Tibial nerve (tissue), 4 donors: ENCODE results near the gene PGR. TPM values are rescaled to one million over a fixed set of nuclear protein-coding genes. Genes with fewer than 3 reads are reported as not detected.

ENCODE experiments used
- DNase-seq, 2 donors: peaks; one replicate each; pipeline ENCODE4 v3.0.0-alpha.2; 2019; ENCODE audit warnings: low spot score in 2 of 2
- H3K27ac ChIP-seq, 4 donors: fragments of 200-600 bp; sonication (generic) in 3 of 4; one replicate each; pipeline ENCODE4 v1.5.1; 2017 to 2019; ENCODE audit warnings: mild to moderate bottlenecking in 1 of 4
- H3K27me3 ChIP-seq, 2 donors: fragments of 200-600 bp; sonication (generic) in 1 of 2; one replicate each; pipeline versions ENCODE4 v1.5.1 to v1.6.0; 2017 to 2019
- H3K36me3 ChIP-seq, 3 donors: fragments of 200-600 bp; sonication (generic); one replicate each; pipeline ENCODE4 v1.5.1; 2018 to 2019
- H3K4me1 ChIP-seq, 4 donors: fragments of 200-600 bp; sonication (generic) in 3 of 4; one replicate each; pipeline ENCODE4 v1.5.1; 2017 to 2019
- H3K4me3 ChIP-seq, 4 donors: fragments of 200-600 bp; sonication (generic) in 3 of 4; one replicate each; pipeline ENCODE4 v1.5.1; 2017 to 2019; ENCODE audit warnings: mild to moderate bottlenecking in 1 of 4, moderate library complexity in 1 of 4
- H3K9me3 ChIP-seq, 4 donors: fragments of 200-600 bp; sonication (generic) in 3 of 4; one replicate each; pipeline ENCODE4 v1.5.1; 2017 to 2019
- EP300 ChIP-seq, 2 donors: sonication (generic); formaldehyde crosslinking; IDR thresholded peaks; one replicate each; pipeline ENCODE4 v1.6.1; 2017; ENCODE audit warnings: antibody characterized with exemption in 2 of 2, mild to moderate bottlenecking in 1 of 2
- POLR2A ChIP-seq, 2 donors: fragments of 450-650 bp; IDR thresholded peaks; one replicate each; pipeline ENCODE4 v1.6.1; 2017; ENCODE audit warnings: antibody characterized with exemption in 2 of 2, mild to moderate bottlenecking in 2 of 2, moderate library complexity in 2 of 2
- WGBS, 2 donors: methylation state at CpG; one replicate each; pipeline ENCODE4 v1.1.5; 2018; 5-methylcytosine and 5-hydroxymethylcytosine counted together
- total RNA-seq, 4 donors: library from RNA; depleted of rRNA; stranded (reverse); fragments of >200 nt; gene quantifications; one replicate each; pipeline ENCODE4 v1.1.0, GENCODE V29; 2016
- TF ChIP-seq, protein P1 (sequence below), 5 experiments: fragments of 200-600 bp in 3 of 5; fragments of 450-650 bp in 2 of 5; sonication (generic) in 3 of 5; IDR thresholded peaks; one replicate each; pipeline ENCODE4 v1.5.1; 2016 to 2019; ENCODE audit warnings: antibody characterized with exemption in 5 of 5, mild to moderate bottlenecking in 3 of 5, moderate library complexity in 2 of 5

PGR gene
- total RNA-seq, 4 donors from 2014 or later, result 2.0 to 4.8 (median 2.1) TPM

DNA sequence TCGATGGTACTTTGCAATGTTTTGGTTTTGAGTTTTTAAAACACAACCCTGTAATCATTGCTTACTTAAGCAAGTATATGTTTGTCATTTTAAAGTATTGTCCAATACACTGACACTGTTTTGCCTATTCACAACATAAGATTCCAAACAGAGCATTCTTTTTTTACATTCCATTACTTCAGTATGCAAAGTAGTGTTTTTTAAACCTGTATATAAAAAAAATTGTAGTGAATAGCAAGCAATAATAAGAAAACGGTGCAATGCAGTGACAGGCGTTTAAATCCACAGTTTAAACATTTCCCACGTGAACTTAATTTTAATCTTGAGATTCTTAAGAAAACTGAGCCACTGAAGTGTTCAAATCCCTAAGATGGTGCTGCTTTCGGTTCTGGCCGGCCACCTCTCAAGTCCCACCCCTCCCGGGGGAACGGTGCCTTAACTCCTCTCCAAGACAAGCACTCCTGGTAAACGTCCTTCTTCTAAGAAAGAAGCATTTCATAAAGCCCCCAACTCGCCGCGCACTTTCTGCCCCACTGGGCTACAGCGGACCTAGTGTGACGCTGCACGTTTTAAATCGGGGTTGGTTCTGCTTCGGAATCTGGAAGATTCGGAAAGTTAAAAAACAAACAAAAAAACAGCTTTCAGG, 2.9 kb downstream of the PGR start:
- H3K4me1 ChIP-seq, result peaks cover 0 to 34% (median 2%) of the 10 kb centered on the region in 4 donors
- H3K4me3 ChIP-seq, result peak overlapping the region; percentile 41 to 64 (median 54)
- TF ChIP-seq EP300 (IDR thresholded peaks at IDR 0.05), result no peak
- TF ChIP-seq, protein P1, sequence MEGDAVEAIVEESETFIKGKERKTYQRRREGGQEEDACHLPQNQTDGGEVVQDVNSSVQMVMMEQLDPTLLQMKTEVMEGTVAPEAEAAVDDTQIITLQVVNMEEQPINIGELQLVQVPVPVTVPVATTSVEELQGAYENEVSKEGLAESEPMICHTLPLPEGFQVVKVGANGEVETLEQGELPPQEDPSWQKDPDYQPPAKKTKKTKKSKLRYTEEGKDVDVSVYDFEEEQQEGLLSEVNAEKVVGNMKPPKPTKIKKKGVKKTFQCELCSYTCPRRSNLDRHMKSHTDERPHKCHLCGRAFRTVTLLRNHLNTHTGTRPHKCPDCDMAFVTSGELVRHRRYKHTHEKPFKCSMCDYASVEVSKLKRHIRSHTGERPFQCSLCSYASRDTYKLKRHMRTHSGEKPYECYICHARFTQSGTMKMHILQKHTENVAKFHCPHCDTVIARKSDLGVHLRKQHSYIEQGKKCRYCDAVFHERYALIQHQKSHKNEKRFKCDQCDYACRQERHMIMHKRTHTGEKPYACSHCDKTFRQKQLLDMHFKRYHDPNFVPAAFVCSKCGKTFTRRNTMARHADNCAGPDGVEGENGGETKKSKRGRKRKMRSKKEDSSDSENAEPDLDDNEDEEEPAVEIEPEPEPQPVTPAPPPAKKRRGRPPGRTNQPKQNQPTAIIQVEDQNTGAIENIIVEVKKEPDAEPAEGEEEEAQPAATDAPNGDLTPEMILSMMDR (IDR thresholded peaks at IDR 0.05), result no peak
- no peak for TF ChIP-seq POLR2A (IDR thresholded peaks at IDR 0.05)
- H3K27ac ChIP-seq, result peak overlapping the region; percentile 27 to 71 (median 58)
- H3K36me3 ChIP-seq, result no peaks in the 10 kb centered on the region
- WGBS, 2 donors, result 9 to 11% methylated on average over 18 of the region's 18 CpGs
- H3K9me3 ChIP-seq, result no peaks in the 10 kb centered on the region
- peaks cover 0 to 47% of the 10 kb centered on the region in 2 donors for H3K27me3 ChIP-seq
- DNase-seq, result peak; percentile 43 to 53

DNA sequence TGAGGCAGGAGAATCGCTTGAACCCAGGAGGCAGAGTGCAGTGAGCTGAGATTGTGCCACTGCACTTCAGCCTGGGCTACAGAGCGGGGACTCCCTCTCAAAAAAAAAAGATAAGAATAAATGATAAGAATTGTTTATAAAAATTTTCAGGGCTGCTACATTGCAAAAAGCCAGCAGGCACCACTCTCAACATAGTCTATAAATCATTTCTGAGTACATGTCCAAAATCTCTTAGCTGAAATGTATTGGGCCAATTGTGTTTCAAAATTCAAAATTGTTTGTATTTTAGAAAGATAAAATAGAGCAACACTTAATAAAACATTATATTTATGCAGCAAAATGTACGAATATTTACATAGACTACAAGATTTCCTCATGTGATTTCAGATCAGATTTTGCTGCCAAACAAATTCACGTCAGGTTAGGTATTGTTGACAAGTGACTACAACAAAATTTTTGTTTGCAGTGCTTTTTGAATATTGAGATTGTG, 13.9 kb downstream of the PGR start:
- Histone ChIP-seq H3K9me3 (no peaks in the 10 kb centered on the region), H3K27me3 (no peaks in the 10 kb centered on the region), H3K4me3 (no peak overlapping the region), H3K36me3 (no peaks in the 10 kb centered on the region), H3K27ac (no peak overlapping the region), H3K4me1 (no peaks in the 10 kb centered on the region)
- 79 to 90% methylated on average over 4 of the region's 4 CpGs for WGBS, 2 donors
- TF ChIP-seq EP300 (IDR thresholded peaks at IDR 0.05) (no peak), POLR2A (IDR thresholded peaks at IDR 0.05) (no peak)
- TF ChIP-seq, protein P1 (IDR thresholded peaks at IDR 0.05), result no peak
- no peak for DNase-seq

DNA sequence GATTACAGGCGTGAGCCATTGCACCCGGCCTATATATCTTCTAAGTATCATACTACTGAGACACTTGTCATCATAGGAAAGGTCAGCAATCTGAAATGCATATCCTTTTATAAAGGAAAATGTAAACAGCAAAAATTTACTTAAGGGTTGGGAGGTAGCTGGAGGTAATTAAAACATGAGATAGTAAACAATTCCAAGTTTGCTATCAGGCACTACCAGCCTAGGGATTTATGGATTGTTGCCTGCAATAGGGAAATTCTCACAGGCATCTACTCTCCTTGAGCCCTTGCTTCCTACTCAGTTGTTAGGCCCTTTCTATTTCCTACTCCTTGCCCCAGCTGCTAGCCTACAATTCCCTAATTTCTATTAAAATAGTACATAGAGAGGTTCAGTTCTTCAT, 16.1 kb downstream of the PGR start:
- TF ChIP-seq POLR2A (IDR thresholded peaks at IDR 0.05), result no peak
- TF ChIP-seq, protein P1 (IDR thresholded peaks at IDR 0.05), result no peak
- no peak for TF ChIP-seq EP300 (IDR thresholded peaks at IDR 0.05)
- Histone ChIP-seq H3K4me1 (no peaks in the 10 kb centered on the region), H3K36me3 (no peaks in the 10 kb centered on the region), H3K27me3 (no peaks in the 10 kb centered on the region), H3K9me3 (peaks cover 0 to 11% (median 0%) of the 10 kb centered on the region in 4 donors), H3K4me3 (no peak overlapping the region), H3K27ac (no peak overlapping the region)
- WGBS, 2 donors, result 94 to 100% methylated on average over 2 of the region's 2 CpGs
- DNase-seq, result no peak

DNA sequence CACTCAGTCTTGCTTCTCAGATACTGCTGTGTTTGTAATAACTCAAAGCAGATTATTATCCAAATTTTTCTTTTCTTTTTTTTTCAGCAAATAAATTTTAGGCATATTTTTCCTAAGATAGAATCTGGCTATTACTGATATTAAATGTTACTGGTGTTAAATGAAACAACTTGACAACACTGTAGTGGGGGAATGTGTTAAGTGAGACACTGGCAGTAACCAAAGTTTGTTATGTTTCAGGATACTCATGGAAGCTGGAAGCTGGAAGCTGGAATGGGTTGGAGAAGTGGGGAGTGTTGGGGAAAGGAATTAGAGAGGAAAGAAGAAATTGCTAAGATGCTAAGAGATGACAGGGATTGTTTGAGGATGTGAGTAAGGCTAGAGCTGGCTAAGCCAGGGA, 24.9 kb downstream of the PGR start:
- Histone ChIP-seq H3K9me3 (peaks cover 0 to 7% (median 0%) of the 10 kb centered on the region in 4 donors), H3K36me3 (no peaks in the 10 kb centered on the region), H3K27me3 (no peaks in the 10 kb centered on the region), H3K27ac (no peak overlapping the region), H3K4me1 (no peaks in the 10 kb centered on the region), H3K4me3 (no peak overlapping the region)
- DNase-seq, result no peak
- no peak for TF ChIP-seq EP300 (IDR thresholded peaks at IDR 0.05)

DNA sequence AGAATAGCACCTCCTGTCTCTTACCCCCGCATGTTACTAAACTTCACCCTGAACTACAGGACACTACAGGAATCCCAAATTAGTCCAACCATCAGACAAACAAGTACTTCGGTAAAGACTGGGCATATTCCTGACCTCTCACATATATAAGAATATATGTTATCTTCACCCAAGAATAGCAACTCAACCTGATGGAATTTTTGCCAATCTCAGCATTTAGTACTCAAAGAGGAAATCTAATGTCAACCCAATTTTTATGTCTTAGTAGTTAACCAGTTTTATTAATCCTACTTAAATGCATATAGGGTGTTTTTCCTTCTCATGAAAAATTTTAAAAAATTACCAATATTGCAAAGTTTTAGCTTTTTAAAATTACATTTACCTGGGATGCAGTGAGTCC, 26.2 kb downstream of the PGR start:
- TF ChIP-seq, protein P1 (IDR thresholded peaks at IDR 0.05), result no peak
- TF ChIP-seq EP300 (IDR thresholded peaks at IDR 0.05) (no peak), POLR2A (IDR thresholded peaks at IDR 0.05) (no peak)
- Histone ChIP-seq H3K27me3 (no peaks in the 10 kb centered on the region), H3K9me3 (peaks cover 0 to 5% (median 0%) of the 10 kb centered on the region in 4 donors), H3K36me3 (no peaks in the 10 kb centered on the region), H3K4me3 (no peak overlapping the region), H3K27ac (no peak overlapping the region), H3K4me1 (no peaks in the 10 kb centered on the region)
- WGBS, 2 donors, result 96 to 97% methylated on average over 2 of the region's 2 CpGs
- DNase-seq, result no peak
